ENCODE data around the gene SPTBN4.

The SPTBN4 gene

GRCh38 chr19:40433391-40434216 lies 33.2 kb upstream of the SPTBN4 start (continued):
- TF ChIP-seq ZNF692 (tag by site-specific recombination; IDR thresholded peaks at IDR 0.05) = peak; percentile 88
- peak; percentile 86 for TF ChIP-seq ZSCAN30 (tag by site-specific recombination; IDR thresholded peaks at IDR 0.05)
- no peak for TF ChIP-seq ZNF266 (tag by site-specific recombination; IDR thresholded peaks at IDR 0.05; ENCODE audit: low read depth)
- TF ChIP-seq ZBTB48 (tag by site-specific recombination; IDR thresholded peaks at IDR 0.05) = no peak
- TF ChIP-seq BCL6B (tag by site-specific recombination; IDR thresholded peaks at IDR 0.05) = peak; percentile 66; the same call in 1 of the 2 replicates
- TF ChIP-seq ZBTB11 (tag by site-specific recombination; conservative IDR thresholded peaks at IDR 0.05; ENCODE audit: low read depth) = peak; percentile 71
- peak; percentile 99 for TF ChIP-seq KLF1 (tag by site-specific recombination; IDR thresholded peaks at IDR 0.05)
- 0 out of 2 replicates have a peak, but pooled peaks have one; percentile 16 for TF ChIP-seq OSR2 (tag by site-specific recombination; IDR thresholded peaks at IDR 0.05)
- TF ChIP-seq INSM2 (tag by site-specific recombination; IDR thresholded peaks at IDR 0.05) = peak; percentile 48; the same call in 1 of the 2 replicates
- peak; percentile 56; the same call in 1 of the 2 replicates for TF ChIP-seq ZNF629 (tag by site-specific recombination; IDR thresholded peaks at IDR 0.05)
- TF ChIP-seq ZNF623 (tag by site-specific recombination; IDR thresholded peaks at IDR 0.05) = peak; percentile 33; the same call in 1 of the 2 replicates
- no peak for TF ChIP-seq ZNF302 (tag by site-specific recombination; IDR thresholded peaks at IDR 0.05; ENCODE audit: low read depth)
- peak; percentile 71 for TF ChIP-seq ZNF596 (tag by site-specific recombination; IDR thresholded peaks at IDR 0.05)
- peak; percentile 94 for TF ChIP-seq ZNF398 (tag by site-specific recombination; IDR thresholded peaks at IDR 0.05)
- no peak for TF ChIP-seq YY2 (tag by site-specific recombination; IDR thresholded peaks at IDR 0.05)
- TF ChIP-seq REST (tag by site-specific recombination; IDR thresholded peaks at IDR 0.05) = peak; percentile 10; the same call in 1 of the 2 replicates
- 0 out of 2 replicates have a peak, but pooled peaks have one; percentile 14 for TF ChIP-seq ZSCAN4 (tag by site-specific recombination; IDR thresholded peaks at IDR 0.05)
- no peak for TF ChIP-seq ZNF837 (tag by site-specific recombination; IDR thresholded peaks at IDR 0.05)
- peak; percentile 85; the same call in 1 of the 2 replicates for TF ChIP-seq YY1 (tag by site-specific recombination; IDR thresholded peaks at IDR 0.05)
- TF ChIP-seq BCL11B (tag by site-specific recombination; IDR thresholded peaks at IDR 0.05; ENCODE audit: low read depth) = 0 out of 2 replicates have a peak, but pooled peaks have one; percentile 50
- no peak for TF ChIP-seq TRIM28 (IDR thresholded peaks at IDR 0.05; ENCODE audit: borderline replicate concordance, low read length)
- TF ChIP-seq ZSCAN23 (tag by site-specific recombination; IDR thresholded peaks at IDR 0.05) = peak; percentile 58; the same call in 1 of the 2 replicates
- TF ChIP-seq ZNF654 (tag by site-specific recombination; IDR thresholded peaks at IDR 0.05; ENCODE audit: low read depth) = peak; percentile 10
- no peak for TF ChIP-seq ZNF133 (tag by site-specific recombination; IDR thresholded peaks at IDR 0.05)

Data from HEK293 (cell line).